A673 (cell line): Measurements from ENCODE around the gene GNGT2. TPM values are rescaled to one million over a fixed set of nuclear protein-coding genes. Genes with fewer than 3 reads are reported as not detected.
A peak's percentile ranks its signal among the peaks of the same experiment; 100 is the strongest.
"Not testable (repeated sequence)": the region's sequence is repeated elsewhere in the genome, so short reads cannot be mapped to it uniquely, and the experiment has no call there.

Experiments
- BruUV-seq: library from RNA; stranded (reverse); fragments of 400-500 nt; replicated peaks from 2 replicates; lab custom pipeline; 2021; lab: Mats Ljungman, UMichigan
- CTCF ChIA-PET: fragments of 300-600 bp; sonication (Branson Sonifier 250); formaldehyde crosslinking; loops from one replicate; lab custom pipeline; 2022; ENCODE audit warnings: antibody characterized with exemption; lab: Charles Lee
- POLR2A ChIA-PET: fragments of 300-600 bp; sonication (Branson Sonifier 250); formaldehyde crosslinking; loops from one replicate; lab custom pipeline; 2022; ENCODE audit warnings: antibody characterized with exemption; ENCODE audit not compliant: low non-redundant PET; lab: Charles Lee
- DNase-seq: peaks from one replicate; pipeline ENCODE4 v3.0.0-alpha.2; 2015; ENCODE audit warnings: low spot score
- H3K27ac ChIP-seq: fragments of 200-600 bp; sonication (generic); 2 replicates; pipeline ENCODE4 v1.5.1; 2016; ENCODE audit warnings: mixed run types, low read depth, mild to moderate bottlenecking, mixed read lengths, antibody characterized with exemption, low read length; ENCODE audit not compliant: poor library complexity, severe bottlenecking
- H3K27me3 ChIP-seq: fragments of 200-600 bp; sonication (generic); replicated peaks from 2 replicates; pipeline ENCODE4 v1.6.1; 2017; ENCODE audit warnings: mixed run types, low read depth, mild to moderate bottlenecking, mixed read lengths, antibody characterized with exemption, low read length; ENCODE audit not compliant: insufficient read depth, poor library complexity
- H3K36me3 ChIP-seq: fragments of 200-600 bp; sonication (generic); 2 replicates; pipeline ENCODE4 v1.6.1; 2016; ENCODE audit warnings: mixed run types, mild to moderate bottlenecking, mixed read lengths, antibody characterized with exemption, low read length; ENCODE audit not compliant: insufficient read depth, poor library complexity, severe bottlenecking
- H3K4me1 ChIP-seq: fragments of 200-600 bp; sonication (generic); 2 replicates; pipeline ENCODE4 v1.6.1; 2017; ENCODE audit warnings: mixed run types, mild to moderate bottlenecking, mixed read lengths, antibody characterized with exemption, low read length; ENCODE audit not compliant: insufficient read depth, poor library complexity, severe bottlenecking
- H3K4me3 ChIP-seq: fragments of 200-600 bp; sonication (generic); 2 replicates; pipeline ENCODE4 v1.5.1; 2016; ENCODE audit warnings: low read depth, mixed run types, mild to moderate bottlenecking, mixed read lengths, low read length; ENCODE audit not compliant: poor library complexity, severe bottlenecking
- H3K9me3 ChIP-seq: fragments of 200-600 bp; sonication (generic); 2 replicates; pipeline ENCODE4 v1.6.1; 2016; ENCODE audit warnings: mixed run types, low read depth, mild to moderate bottlenecking, mixed read lengths, antibody characterized with exemption, low read length; ENCODE audit not compliant: poor library complexity, severe bottlenecking
- EZH2 ChIP-seq: fragments of 200-600 bp; sonication (generic); IDR thresholded peaks from 2 replicates; pipeline ENCODE4 v1.6.1; 2017; ENCODE audit warnings: borderline replicate concordance, low read depth, mild to moderate bottlenecking, mixed read lengths, antibody characterized with exemption, low read length; ENCODE audit not compliant: poor library complexity, severe bottlenecking
- intact Hi-C: fragments of 100-400 bp; cut with micrococcal nuclease; formaldehyde crosslinking; loops from one replicate; pipeline ENCODE4 v1.10.0; 2022; ENCODE audit not compliant: unreplicated experiment
- total RNA-seq: library from RNA; stranded (reverse); gene quantifications from 2 replicates; pipeline ENCODE4 v1.2.3, GENCODE V29; 2021
- TF ChIP-seq, protein P1 (sequence below): fragments of 300-800, 200-600 bp; sonication (generic); conservative IDR thresholded peaks from 2 replicates; pipeline ENCODE4 v1.5.1; 2017; ENCODE audit warnings: low read depth, mild to moderate bottlenecking, antibody characterized with exemption, low read length, moderate library complexity, mixed read lengths

Gene GNGT2
- total RNA-seq, 1 experiment from 2014 or later: 9.6 TPM

DNA sequence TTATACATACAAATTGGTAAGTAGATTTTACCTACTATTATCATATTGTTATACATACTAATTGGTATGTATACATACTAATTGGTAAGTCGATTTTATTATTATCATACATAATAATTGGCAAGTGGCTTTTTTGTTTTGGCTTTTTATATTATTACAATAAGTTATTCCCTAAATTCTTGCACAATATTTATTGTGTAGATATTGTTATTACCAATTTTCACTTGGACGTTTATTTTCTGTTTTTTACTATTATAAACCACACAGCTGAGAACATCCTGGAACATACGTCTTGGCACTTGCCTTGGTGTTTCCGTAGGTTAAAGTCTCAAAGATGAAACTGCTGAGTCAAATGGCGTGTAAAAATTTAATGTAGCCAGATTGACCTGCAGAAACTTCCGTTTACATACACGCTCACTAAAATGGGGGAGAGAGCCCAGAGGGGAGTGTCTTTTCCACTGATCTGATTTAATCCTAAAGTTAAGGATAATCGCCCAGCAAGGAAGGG is 18.9 kb downstream of the GNGT2 start:
- TF ChIP-seq, protein P1, sequence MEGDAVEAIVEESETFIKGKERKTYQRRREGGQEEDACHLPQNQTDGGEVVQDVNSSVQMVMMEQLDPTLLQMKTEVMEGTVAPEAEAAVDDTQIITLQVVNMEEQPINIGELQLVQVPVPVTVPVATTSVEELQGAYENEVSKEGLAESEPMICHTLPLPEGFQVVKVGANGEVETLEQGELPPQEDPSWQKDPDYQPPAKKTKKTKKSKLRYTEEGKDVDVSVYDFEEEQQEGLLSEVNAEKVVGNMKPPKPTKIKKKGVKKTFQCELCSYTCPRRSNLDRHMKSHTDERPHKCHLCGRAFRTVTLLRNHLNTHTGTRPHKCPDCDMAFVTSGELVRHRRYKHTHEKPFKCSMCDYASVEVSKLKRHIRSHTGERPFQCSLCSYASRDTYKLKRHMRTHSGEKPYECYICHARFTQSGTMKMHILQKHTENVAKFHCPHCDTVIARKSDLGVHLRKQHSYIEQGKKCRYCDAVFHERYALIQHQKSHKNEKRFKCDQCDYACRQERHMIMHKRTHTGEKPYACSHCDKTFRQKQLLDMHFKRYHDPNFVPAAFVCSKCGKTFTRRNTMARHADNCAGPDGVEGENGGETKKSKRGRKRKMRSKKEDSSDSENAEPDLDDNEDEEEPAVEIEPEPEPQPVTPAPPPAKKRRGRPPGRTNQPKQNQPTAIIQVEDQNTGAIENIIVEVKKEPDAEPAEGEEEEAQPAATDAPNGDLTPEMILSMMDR: no peak
- no peak for TF ChIP-seq EZH2
- H3K4me3 ChIP-seq: peak overlapping the region; percentile 82
- POLR2A ChIA-PET: no interaction called here
- H3K4me1 ChIP-seq: peaks cover 11% of the 10 kb centered on the region
- H3K9me3 ChIP-seq: no peaks in the 10 kb centered on the region
- intact Hi-C loops: loop anchor here (5.0 to 10.0 kb wide), 2 partner anchors 36 to 287 kb away; partner anchors contain the start of gene UBE2Z
- BruUV-seq: no TSS peak
- H3K36me3 ChIP-seq: no peaks in the 10 kb centered on the region
- H3K27ac ChIP-seq: peak overlapping the region; percentile 99
- DNase-seq: no peak
- H3K27me3 ChIP-seq: no peaks in the 10 kb centered on the region
- CTCF ChIA-PET: interaction anchor here (0.6 kb wide), 1 partner anchor 81 kb away, joined by 9 read pairs; no protein-coding TSS in a partner anchor

DNA sequence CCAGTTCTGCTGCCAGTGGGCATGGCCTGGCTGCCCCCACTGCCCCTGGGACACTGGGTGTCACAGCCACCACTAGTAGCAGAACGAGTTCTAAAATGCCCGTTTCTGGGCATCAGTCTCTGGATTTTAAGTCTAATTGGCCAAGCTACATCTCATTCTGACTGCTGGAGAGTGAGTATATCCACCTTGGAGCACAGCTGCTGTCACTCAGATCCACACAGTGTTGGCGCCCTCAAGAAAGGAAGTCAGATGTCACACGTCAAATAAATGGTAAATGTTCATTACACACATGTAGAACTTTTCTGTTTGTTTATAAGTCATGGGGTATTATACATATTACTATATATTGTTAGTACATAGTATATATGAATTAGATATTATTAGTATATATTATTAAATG is 19.4 kb downstream of the GNGT2 start:
- H3K4me1 ChIP-seq: peaks cover 11% of the 10 kb centered on the region
- H3K9me3 ChIP-seq: no peaks in the 10 kb centered on the region
- TF ChIP-seq, protein P1: no peak
- no peak for TF ChIP-seq EZH2
- H3K36me3 ChIP-seq: no peaks in the 10 kb centered on the region
- H3K4me3 ChIP-seq: peak overlapping the region; percentile 82
- intact Hi-C loops: loop anchor here (5.0 to 10.0 kb wide), 2 partner anchors 36 to 286 kb away; partner anchors contain the start of gene UBE2Z
- ChIA-PET CTCF (no interaction called here), POLR2A (no interaction called here)
- no peaks in the 10 kb centered on the region for H3K27me3 ChIP-seq
- peak; percentile 18 for DNase-seq
- H3K27ac ChIP-seq: no peak overlapping the region
- BruUV-seq: no TSS peak

DNA sequence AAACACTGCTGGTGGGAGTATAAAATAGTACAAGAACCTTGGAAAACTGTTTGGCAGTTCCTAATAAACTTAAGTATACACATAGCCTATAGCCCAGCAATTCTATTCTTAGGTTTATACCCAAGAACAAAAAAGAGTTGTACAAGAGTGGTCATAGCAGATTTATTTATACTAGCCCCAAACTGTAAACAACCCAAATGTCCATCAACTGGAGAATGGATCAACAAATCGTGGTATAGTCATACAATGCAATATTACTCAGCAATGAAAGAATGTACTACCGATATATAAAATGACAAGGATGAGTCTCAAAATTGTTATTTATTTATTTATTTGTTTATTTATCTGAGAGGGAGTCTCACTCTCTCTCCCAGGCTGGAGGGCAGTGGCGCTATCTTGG is 23.1 kb downstream of the GNGT2 start:
- no peaks in the 10 kb centered on the region for H3K27me3 ChIP-seq
- H3K27ac ChIP-seq: no peak overlapping the region
- CTCF ChIA-PET: no interaction called here
- BruUV-seq: no TSS peak
- intact Hi-C loops: no loop called here
- no peaks in the 10 kb centered on the region for H3K9me3 ChIP-seq
- no peaks in the 10 kb centered on the region for H3K4me1 ChIP-seq
- DNase-seq: no peak
- POLR2A ChIA-PET: no interaction called here
- TF ChIP-seq, protein P1: no peak
- TF ChIP-seq EZH2: no peak
- H3K36me3 ChIP-seq: no peaks in the 10 kb centered on the region
- H3K4me3 ChIP-seq: no peak overlapping the region

DNA sequence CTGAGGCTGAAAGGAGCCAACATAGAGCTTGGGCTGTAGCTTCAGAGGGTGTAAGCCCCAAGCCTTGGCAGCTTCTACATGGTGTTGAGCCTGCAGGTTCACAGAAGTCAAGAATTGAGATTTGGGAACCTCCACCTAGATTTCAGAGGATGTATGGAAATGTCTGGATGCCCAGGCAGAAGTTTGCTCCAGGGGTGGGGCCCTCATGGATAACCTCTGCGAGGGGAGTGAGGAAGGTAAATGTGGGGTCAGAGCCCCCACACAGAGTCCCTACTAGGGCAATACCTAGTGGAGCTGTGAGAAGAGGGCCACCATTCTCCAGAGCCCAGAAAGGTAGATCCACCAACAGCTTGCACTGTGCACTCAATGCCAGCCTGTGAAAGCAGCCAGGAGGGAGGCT is 25.0 kb downstream of the GNGT2 start:
- H3K27me3 ChIP-seq, H3K9me3 ChIP-seq, H3K27ac ChIP-seq, H3K4me3 ChIP-seq, intact Hi-C loops, POLR2A ChIA-PET, BruUV-seq, H3K36me3 ChIP-seq, CTCF ChIA-PET, H3K4me1 ChIP-seq, DNase-seq: not testable (repeated sequence)

DNA sequence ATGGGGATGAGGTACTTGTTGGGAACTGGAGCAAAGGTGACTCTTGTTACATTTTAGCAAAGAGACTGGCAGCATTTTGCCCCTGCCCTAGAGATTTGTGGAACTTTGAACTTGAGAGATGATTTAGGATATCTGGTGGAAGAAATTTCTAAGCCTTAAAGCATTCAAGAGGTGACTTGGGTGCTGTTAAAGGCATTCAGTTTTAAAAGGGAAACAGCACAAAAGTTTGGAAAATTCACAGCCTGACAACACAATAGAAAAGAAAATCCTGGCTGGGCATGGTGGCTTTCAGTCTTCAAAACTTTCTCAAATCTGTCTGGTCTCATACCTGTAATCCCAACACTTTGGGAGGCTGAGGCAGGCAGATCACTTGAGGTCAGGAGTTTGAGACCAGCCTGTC is 25.9 kb downstream of the GNGT2 start:
- H3K36me3 ChIP-seq, CTCF ChIA-PET, H3K4me3 ChIP-seq, H3K4me1 ChIP-seq, POLR2A ChIA-PET, BruUV-seq, intact Hi-C loops, H3K27ac ChIP-seq, H3K9me3 ChIP-seq, H3K27me3 ChIP-seq, DNase-seq: not testable (repeated sequence)
